ENCODE results near the gene WDR77.

The WDR77 gene

DNA sequence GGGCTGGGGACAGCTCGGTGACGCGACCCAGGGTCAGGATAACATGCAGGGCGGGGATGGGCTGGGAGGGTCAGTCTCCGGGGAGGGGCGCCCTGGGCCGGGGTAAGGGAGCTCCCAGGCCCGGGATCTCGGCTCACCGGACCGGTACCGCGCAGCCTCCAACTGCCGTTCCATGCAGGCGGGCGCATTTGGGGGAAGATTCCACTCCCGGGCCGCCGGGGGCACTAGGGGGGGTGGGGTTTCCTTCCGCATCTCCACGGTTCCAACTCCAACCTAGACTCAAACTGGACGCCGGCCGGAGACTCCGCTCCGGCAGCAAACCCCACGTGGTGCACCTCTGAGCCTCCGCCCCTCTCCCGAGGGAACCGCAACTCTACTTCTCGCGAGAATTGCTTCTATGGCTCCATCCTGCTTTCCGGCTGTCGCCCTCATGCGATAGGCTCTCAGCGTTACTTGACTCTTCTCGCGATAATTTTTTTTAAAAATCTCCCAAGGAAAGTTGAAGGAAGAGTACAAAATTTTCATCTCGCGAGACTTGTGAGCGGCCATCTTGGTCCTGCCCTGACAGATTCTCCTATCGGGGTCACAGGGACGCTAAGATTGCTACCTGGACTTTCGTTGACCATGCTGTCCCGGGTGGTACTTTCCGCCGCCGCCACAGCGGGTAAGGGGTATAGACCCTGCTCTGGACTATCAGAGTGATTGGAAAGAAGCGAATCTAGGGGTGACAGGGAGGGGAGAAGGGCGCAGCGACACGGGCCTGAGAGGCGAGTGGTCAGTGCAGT, at the start of gene WDR77, which contains the start of gene ATP5PB:
WDR77 (minus strand) TSS at position 339 of the 785 bp plus-strand sequence; CDS start at position 252, 87 bp downstream.
ATP5PB (plus strand) TSS at position 547 of the 785 bp plus-strand sequence; CDS start at position 625, 78 bp downstream.
- peak; percentile 94 for FAIRE-seq

DNA sequence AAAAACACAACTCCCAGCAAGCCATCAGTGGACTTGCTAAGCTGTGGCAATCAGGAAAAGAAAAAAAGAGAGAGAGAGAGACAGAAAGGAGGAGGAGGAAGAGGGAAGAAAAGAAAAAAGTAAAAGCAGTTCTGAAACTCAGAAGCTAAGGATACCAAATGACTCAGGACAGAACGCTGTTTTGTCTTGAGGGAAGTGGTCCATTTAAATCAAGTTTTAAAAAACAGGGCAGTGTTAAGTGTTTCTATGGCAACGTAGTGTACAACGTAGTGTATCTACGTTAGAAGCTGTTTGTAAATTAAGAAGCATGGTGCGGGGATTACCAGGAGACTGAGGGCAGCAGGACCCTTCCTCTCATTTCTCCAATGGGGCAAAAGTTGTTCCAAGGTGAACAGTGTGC, 48.5 kb upstream of the WDR77 start:
- no peak for FAIRE-seq

DNA sequence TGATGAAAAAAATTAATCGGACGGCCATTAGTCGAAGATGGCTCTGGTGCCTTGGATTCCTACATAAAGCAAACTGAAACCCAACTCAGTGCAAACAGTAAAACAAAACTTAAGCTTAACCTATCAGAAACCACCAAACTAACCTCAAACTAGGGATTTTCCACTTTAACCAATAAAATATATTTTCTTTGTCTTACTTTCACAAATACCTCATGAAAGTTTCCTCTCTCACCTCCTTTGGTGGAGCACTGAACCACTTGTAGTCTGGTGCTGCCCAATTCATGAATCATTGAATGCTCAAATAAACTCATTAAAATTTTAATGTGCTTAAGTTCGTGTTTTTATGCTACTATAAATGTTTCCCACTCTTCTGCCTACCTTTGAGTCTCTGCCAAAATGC, 47.3 kb upstream of the WDR77 start:
- no peak for FAIRE-seq

DNA sequence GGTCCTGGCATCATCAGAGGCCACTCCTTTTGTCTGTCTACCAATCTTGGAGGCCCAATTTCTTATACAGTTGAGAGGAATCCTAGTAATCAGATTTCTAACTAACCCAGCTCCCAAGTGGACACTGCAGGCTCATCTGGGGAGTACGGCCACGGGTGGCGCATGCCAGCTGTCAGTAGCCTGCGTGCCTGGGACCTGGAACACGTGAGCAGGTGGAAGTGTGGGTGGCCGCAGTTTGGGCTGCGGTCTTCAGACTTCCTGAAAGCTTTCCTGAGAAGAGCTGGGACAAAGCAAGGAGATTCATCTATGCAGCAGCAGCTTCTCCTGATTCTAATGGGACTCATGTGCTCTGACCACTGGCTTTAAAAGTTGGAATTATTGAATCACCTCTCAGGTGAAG, 42.0 kb upstream of the WDR77 start:
- no peak for FAIRE-seq

DNA sequence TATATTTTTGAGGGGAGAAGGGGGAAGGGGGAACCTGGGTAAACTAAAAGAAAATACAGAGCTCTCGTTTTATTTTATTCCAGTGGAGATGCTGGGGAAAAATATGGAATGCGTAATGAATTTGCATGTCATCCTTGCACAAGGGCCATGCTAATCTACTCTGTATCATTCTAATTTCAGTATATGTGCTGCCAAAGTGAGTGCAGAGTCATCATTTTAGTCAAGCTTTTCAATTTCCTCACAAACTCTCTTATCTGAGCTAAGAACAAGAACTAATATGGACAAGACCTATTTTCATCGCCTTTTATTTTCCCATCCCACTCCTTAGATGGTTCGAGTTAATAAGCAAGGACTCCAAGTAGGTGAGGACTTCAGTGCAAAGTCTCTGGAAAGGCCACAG, 41.2 kb upstream of the WDR77 start:
- no peak for FAIRE-seq

DNA sequence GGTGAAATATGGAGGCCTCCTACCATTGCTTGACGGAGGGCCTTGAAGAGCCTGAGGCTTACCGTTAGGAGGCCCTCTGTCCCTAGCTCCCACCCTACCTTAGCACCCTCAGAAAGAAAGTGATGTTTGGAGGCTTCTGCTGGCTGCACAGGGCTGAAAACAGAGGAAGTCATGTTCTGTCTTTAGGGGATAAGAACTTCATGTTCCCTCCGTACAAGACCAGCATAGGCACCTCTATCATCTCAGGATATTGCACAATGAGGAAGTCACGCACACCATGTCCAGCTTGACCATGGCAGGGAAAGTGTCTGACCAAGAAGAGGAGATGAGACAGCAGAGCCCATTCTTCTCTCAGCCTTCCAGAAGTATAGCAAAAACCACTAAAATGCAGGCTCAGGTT, 40.5 kb upstream of the WDR77 start:
- FAIRE-seq: no peak

DNA sequence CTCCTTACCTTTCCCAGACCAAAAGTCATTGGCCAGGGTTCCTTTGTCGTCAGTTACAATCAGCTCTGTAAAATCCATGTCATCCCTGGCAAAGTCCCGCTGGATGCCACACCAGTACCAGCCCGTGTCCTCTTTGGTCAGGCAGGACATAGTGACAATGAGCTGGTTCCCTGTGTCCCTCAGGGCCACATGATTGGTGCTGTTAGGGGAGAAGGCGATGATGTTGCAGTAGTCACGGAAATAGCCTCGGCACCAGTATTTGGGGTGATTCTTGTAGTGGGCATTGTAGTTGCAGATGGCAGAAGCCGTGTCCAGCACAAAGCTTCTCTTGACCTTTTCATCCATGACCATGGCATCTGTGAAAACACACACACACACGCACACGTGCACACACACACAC, 39.6 kb upstream of the WDR77 start:
- no peak for FAIRE-seq

DNA sequence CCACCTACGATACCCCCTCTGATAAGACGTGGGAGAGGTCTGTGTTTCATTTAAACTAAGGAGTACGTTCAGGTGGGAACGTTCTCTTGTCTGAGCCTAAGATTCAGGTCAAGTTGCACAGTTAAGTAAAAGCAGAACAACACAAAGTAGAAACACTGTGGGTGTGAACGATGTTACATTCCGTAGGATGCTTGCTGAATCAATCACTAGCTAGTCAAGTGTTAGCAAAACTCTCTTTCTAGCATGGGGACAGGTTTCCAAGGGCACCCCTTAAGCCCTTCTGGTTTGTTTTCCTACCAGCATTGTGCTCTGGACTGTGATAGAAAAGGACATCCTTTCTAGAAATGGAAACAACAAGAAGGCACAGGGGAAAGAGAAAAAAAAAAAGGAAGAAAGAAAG, 38.1 kb upstream of the WDR77 start:
- no peak for FAIRE-seq

DNA sequence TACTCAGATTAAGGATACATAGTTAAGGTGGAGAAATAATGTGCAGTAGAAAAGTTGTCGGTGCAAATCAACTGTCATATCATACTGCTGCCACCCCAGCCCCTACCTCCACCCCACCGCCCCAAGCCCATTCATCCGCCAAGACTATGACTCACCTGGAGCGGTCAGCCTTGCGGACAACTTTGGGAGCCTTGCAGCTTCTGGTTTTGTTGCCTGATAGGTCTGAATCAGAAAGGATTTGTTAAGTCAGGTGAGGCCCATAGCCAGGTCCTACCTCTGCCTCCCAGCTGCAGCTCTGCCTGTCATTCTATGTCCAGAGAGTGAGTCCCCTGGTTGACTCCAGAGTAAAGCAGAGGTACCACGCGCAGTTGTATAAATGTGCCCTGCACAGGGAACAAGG, 37.4 kb upstream of the WDR77 start:
- no peak for FAIRE-seq

DNA sequence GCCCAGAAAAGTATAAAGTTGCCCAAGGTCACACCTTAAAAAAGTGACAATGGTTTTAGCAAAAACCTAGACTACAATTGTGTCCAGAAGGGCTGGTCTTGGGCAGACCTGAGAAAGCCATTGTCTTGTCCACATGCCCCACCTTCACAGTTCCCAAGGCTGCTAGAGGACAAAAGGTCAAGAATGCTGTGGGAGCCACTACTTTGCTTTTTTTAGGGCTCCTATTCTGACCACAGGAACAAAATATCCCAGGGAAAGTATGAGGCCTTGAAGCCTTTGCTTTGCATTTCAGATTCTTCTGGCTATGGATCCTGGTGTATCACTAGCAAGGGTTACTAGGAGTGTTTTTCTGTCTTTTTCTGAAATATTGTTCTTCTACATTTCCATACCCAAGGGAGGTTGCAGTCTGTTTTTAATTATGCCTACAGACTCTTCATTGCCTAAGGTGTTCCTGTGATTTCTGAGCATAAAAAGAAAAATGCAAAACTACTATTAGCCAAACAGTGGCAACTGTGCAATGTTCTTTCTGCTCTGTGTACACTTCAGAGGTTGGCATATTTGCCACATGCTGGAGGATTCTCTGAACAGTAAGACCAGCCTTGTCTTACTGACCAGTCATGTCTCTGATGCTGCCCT, 35.5 kb upstream of the WDR77 start:
- FAIRE-seq: no peak

DNA sequence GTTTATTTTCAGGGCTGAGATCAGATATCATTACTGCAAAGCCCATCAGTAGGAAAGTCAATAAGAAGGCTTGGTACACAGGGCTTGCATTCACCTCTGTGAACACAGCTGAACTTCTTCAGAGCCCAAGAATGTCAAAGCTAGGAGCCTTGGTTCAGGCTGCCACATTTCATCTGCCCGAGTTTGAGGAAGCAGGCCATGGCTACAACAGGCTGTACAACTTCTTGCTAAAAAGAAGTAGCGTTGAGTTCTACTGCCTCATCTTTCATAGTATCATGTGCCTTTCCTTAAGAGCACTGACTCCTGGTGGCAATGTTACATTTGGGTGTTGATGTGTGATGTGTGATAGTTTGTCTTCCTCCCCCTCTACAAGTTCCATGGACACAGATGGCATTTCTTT, 34.8 kb upstream of the WDR77 start:
- no peak for FAIRE-seq

DNA sequence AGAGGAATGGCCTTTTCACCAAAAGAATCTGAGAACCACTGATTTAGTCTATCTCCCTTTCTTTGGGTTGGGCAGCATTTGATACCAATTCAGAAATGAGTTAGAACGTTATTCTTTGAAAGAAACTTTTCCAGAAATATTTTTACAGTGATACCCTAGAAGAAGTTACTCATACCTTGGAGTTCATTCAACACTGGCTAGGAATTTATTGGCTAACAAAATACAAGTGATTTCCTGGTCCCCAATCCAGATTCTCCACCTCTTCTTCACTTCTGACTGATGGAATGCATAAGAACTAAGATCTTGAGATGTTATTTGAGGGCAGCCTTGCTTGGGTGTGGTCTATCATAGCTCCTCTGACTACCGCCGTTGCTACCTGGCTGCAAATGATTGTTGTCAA, 34.1 kb upstream of the WDR77 start:
- FAIRE-seq: no peak

DNA sequence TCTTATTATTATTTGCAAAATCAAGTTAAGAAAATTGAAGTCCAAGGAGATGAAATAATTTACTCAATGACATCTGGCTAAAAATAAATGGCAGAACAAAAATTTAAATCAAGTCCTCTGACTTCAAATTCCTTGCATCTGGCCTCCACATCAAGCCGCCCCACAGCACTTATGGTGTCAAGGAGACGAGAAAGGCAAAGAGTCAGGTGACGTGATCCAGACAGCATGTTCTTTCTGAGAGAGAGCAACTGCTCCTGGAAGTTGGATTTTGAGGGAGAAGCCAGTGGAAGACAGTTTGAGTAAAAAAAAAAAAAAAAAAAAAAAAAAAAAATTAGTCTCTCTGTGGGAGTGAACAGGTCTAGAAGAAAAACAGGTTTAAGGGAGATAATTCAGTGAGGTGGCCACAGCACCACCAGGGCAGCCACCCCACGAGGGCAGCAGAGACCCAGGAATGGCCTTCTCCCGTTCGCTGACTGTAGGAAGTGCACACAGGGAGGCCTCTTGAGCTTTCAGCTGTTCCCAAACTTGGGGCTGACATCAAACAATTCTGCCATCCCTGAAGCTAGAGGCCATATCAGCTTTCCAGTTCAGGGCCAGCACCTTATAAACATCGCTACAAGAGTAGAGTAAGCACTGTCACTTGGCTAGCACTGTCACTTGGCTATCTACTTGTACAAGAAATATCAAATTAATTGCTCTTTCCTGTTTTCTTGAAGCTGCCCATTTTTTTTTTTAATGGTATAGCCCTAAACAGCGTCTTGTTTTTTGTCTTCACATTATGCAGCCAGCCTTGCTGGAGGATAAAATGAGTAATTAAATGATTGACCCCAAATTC, 32.5 kb upstream of the WDR77 start:
- no peak for FAIRE-seq

DNA sequence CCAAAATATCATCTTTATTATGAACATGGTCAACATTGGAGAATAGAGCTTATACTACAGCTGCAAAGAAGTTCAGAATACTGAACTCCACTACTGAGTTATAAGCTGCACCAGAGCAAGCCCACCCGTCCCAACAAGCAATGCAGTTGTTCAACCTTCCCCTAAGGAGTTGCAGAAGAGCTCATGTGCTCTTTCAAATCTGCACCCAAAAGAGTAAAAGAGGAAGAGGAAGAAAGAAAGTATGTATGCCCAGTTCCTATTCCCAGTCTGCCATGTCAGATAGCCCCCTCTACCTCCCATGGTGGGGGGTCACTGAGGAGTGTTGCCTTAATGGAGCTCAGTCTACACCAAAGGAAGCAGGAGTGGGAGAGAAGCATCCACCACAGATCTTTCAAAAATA, 31.6 kb upstream of the WDR77 start:
- FAIRE-seq: no peak

DNA sequence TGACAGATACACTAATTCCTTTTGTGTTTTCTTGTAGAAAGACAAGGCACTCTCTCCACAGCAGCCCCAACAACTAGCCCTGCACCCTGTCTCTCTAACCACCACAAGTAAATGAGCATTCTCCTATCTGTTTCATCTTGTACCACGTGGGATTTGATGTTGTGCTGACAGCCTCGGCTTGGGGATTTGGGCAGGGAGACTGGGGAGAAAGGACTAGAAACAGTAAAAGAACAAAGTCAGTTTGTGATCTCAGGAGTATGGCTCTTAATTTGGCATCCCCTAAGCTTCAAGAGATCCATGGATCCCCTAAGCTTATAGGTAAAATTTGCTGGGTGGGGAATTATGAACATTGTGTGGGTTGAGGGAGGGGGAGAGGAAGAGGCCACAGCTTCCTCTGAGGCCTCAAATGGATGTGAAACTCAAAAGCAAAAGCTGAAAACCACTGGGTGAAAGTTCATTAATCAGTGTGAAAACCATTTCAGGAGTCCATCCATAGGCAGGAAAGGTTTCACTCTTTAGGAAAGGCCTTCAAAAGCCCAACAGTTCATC, 27.8 kb upstream of the WDR77 start:
- no peak for FAIRE-seq

DNA sequence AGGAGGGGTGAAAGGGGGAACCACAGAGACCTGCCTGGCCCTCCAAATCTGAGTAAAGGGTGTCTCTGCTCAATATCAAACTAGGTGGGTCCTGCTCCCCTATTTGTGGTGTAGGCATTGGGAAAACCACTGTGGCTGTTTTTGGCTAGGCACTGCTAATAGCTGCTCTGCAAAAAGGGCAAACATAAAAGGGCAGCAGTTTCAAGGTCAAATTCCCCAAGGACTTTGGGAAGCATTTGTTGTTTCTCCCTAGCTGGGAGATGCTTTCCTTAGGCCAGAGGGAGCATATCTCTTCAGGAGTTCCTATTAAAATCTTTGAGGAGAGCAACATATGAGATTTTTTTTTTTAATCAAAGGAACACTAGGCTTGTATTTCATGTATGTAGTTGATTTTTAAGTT, 27.2 kb upstream of the WDR77 start:
- no peak for FAIRE-seq

DNA sequence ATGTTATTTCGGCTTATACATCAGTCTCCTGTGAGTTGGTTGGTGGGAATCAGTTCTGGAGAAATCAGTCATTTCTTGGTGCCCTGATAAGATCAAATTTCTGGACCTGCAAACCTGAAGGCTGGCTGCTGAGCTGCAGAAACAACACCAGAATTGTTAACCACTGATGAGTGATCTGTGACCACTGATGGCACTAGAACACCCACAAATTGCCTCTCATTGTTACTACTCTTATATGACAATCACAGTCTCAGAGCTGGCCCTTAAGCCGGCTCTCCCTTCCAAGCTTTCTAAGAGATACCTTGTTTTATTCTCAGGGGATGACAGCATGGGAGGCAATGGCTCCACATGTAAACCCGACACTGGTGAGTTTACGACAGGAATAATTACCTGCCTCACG, 26.6 kb upstream of the WDR77 start:
- FAIRE-seq: no peak

DNA sequence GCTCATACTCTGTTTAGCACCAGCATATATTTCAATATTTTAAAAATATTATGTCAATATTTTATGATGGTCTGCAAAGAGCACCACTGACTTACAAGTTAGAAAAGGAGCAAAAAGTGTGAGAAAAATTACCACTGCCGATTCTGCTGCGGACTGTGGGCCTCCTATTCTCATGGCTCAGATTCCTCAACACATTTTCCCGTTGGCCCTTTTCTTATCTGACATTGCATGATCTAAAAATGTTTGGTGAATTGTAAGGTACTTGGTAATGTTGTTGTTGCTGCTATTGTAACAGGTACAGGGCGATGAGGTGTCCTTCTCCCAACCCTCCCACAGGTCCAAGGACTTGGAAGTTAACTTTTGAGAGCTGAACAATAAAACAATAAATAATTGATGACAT, 25.5 kb upstream of the WDR77 start:
- no peak for FAIRE-seq

DNA sequence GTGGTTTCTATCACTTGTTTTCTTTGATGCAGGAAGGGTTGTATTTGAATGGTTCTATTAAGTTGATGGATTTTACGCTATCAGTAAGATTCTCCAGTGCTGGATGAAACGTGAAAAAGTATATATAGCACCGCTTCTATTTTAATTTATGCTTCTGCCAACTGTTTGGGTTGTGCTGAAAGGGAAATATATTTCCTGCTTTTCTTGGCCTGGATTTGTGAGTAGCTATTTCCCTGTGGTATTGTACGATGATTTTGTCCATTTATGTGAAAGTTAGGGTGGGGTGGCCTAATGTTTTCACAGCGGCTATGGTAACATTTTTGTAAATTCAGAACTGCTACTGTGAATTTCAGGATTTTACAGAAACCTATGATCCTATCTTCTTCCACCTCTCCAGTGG, 25.1 kb upstream of the WDR77 start:
- no peak for FAIRE-seq

DNA sequence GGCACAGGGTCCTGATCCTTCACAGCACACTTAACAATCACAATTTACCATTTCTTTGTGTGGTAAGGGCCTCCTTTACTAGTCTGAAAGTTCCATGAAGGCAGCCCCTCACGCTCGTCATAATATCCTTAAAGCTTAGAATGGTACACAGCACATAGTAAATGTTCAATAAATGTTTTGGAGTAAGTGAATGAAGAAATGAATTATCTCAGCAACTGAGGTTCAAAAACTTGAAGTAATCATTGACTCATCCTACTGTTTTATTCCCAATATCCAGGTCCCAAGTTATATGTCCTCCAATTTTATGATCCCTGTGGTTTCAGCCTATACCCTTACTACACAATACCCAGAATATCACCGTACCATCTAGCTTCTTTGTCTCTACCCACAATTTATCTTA, 22.5 kb upstream of the WDR77 start:
- no peak for FAIRE-seq

DNA sequence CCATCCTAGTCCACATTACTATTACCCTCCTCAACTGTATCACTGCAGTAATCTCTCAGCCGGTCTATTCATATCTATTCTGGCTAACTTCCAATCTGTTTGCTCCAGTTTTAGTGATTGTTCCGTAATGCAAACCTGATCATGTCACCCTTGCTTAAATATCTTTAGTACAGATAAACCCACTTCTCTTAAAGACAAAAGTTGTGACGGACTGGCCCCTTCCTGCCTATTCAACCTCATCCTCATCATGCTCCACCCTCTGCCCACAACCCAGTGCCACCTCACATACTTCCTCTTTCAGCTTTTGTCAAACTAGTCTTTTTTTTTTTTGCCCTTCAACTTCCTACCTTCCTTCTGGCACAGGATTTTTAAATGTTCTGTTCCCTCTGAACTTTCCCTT, 22.0 kb upstream of the WDR77 start:
- FAIRE-seq: no peak

DNA sequence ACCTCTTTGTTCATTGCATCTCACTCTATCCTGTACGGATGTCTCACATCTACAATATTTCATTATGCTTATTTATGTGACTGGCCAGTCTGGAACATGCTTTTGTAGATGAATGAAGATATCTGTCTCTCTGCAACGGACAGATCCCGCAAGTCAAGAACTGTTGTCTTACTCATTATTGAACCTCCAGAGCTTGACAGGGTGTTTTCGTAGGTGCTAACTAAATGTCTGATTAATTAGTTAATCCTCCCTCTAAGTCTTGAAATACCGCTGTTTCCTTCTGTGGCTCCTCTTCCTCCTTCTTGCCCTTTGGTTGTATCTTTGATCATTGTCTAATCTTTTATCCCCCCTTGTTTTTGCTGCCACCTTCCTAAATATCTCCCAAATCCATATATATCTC, 21.5 kb upstream of the WDR77 start:
- FAIRE-seq: no peak

DNA sequence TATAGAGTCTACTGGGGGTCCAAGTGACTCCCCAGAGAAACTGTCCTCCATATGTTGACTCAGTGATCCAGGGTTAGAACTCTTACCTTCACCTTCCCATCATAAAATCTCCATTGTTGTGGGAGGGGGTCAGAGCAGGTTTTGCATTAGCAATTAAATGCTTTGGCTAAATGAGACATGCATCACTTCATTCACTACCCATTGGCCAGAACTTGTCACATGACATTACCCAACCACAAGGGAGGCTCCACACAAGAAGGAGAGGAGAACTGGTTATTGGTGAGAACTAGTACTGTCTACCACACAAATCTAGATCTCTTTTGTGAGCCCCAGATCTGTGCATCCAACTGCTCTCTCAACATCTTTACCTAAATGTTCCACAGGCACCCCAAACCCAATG, 20.5 kb upstream of the WDR77 start:
- no peak for FAIRE-seq

DNA sequence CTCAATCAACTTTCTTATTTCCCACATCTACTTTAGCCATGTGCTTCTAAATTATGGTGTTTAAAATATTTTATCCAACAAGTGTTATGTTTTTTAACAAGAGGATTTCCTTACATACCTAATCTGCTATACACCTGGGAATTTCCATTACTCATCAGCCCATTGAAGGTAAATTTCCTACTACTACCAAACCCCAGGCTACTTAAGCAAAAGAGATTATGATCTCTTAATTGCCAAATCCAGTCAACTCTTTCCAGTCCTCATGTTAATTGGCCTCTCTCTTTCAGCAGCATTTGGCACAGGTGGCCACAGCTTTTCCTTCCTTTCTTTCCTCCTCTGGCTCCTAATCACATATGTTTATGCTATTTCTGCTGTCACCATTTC, 19.7 kb upstream of the WDR77 start:
- no peak for FAIRE-seq
